GM12878 (cell line): ENCODE results near the gene RALGAPB. TPM values are rescaled to one million over a fixed set of nuclear protein-coding genes. Genes with fewer than 3 reads are reported as not detected.

Experiments used
- BRCA1 ChIP-seq: IDR thresholded peaks from 2 replicates; pipeline ENCODE4 v1.6.1; 2011; ENCODE audit warnings: low read depth, low read length, improper control_type of control experiment
- CBX3 ChIP-seq: fragments of 200-600 bp; sonication (generic); IDR thresholded peaks from 2 replicates; pipeline ENCODE4 v1.6.1; 2016; ENCODE audit warnings: low read depth, borderline replicate concordance
- EP300 ChIP-seq, 2 experiments: fragments of 150-350 bp in 1 of 2; IDR thresholded peaks; 2 replicates each; pipeline ENCODE4 v1.6.1; 2011 to 2012; ENCODE audit warnings: low read depth in 2 of 2, low read length in 2 of 2, borderline replicate concordance in 1 of 2, improper control_type of control experiment in 1 of 2, inconsistent platforms in 1 of 2; ENCODE audit not compliant: control insufficient read depth in 1 of 2
- ETV6 ChIP-seq, 2 experiments: fragments of 450-650 bp in 1 of 2; IDR thresholded peaks in 1 of 2; conservative IDR thresholded peaks in 1 of 2; 2 replicates each; pipeline ENCODE4 v1.6.1; 2014; ENCODE audit warnings: antibody characterized with exemption in 1 of 2, borderline replicate concordance in 1 of 2, low read depth in 1 of 2, mild to moderate bottlenecking in 1 of 2, moderate library complexity in 1 of 2
- IKZF1 ChIP-seq: fragments of 450-650 bp; conservative IDR thresholded peaks from 2 replicates; pipeline ENCODE4 v1.6.1; 2017; ENCODE audit warnings: antibody characterized with exemption, mild to moderate bottlenecking
- IRF4 ChIP-seq: IDR thresholded peaks from 2 replicates; pipeline ENCODE4 v1.6.1; 2011; ENCODE audit warnings: low read depth, low read length
- KDM1A ChIP-seq: fragments of 200-600 bp; sonication (generic); IDR thresholded peaks from 2 replicates; pipeline ENCODE4 v1.6.1; 2016; ENCODE audit warnings: borderline replicate concordance
- NBN ChIP-seq: fragments of 450-650 bp; IDR thresholded peaks from 2 replicates; pipeline ENCODE4 v1.6.1; 2016
- PAX5 ChIP-seq: IDR thresholded peaks from 2 replicates; pipeline ENCODE4 v1.6.1; 2011; ENCODE audit warnings: low read depth, low read length, borderline replicate concordance
- PAX8 ChIP-seq: fragments of 450-650 bp; IDR thresholded peaks from 2 replicates; pipeline ENCODE4 v1.6.1; 2017; ENCODE audit warnings: mild to moderate bottlenecking, moderate library complexity
- PML ChIP-seq: IDR thresholded peaks from 2 replicates; pipeline ENCODE4 v1.6.1; 2012; ENCODE audit warnings: low read length, inconsistent platforms
- RAD21 ChIP-seq: IDR thresholded peaks from 2 replicates; pipeline ENCODE4 v1.6.1; 2011; ENCODE audit warnings: mild to moderate bottlenecking, low read depth, low read length, moderate library complexity; ENCODE audit not compliant: insufficient read depth
- SMAD1 ChIP-seq: fragments of 450-650 bp; IDR thresholded peaks from 2 replicates; pipeline ENCODE4 v1.6.1; 2018; ENCODE audit warnings: mild to moderate bottlenecking, low read depth; ENCODE audit not compliant: partially characterized antibody
- SPI1 ChIP-seq: IDR thresholded peaks from 2 replicates; pipeline ENCODE4 v1.6.1; 2011; ENCODE audit warnings: low read depth, mild to moderate bottlenecking, low read length, moderate library complexity, borderline replicate concordance; ENCODE audit not compliant: insufficient read depth
- STAT3 ChIP-seq: IDR thresholded peaks from 2 replicates; pipeline ENCODE4 v1.6.1; 2011; ENCODE audit warnings: low read depth, low read length, improper control_type of control experiment
- polyA plus RNA-seq, 11 experiments: library from polyadenylated mRNA; depleted of rRNA in 4 of 11; unstranded in 6 of 11; stranded (reverse) in 5 of 11; fragments of >200 nt; fragmentation: Nextera tagmentation in 4 of 11; fragmentation: Illumina TruSeq in 1 of 11; extraction: Ambion mirVana in 4 of 11; extraction: Trizol in 1 of 11; gene quantifications; 1 replicate in 1 of 11; 2 replicates in 10 of 11; pipeline versions ENCODE4 v1.2.1 to v1.2.3, GENCODE V29; 2011 to 2016; ENCODE audit warnings: inconsistent platforms in 2 of 11, missing spikeins in 2 of 11, low read depth in 1 of 11
- total RNA-seq, 4 experiments: library from RNA; depleted of rRNA in 3 of 4; stranded (reverse); fragments of >200 nt in 3 of 4; fragmentation: Illumina TruSeq in 1 of 4; extraction: Trizol in 1 of 4; gene quantifications; 2 replicates each; pipeline versions ENCODE4 v1.2.1 to v1.2.3, GENCODE V29; 2013 to 2021
- TF ChIP-seq, protein P1 (sequence below): IDR thresholded peaks from 2 replicates; pipeline ENCODE4 v1.6.1; 2012; ENCODE audit warnings: low read depth, low read length, improper control_type of control experiment
- TF ChIP-seq, protein P2 (sequence below): fragments of 150-350 bp; IDR thresholded peaks from 2 replicates; pipeline ENCODE4 v1.6.1; 2014; ENCODE audit warnings: mild to moderate bottlenecking, low read depth, low read length
- TF ChIP-seq, protein P3 (sequence below): IDR thresholded peaks from 2 replicates; pipeline ENCODE4 v1.6.1; 2012; ENCODE audit warnings: mild to moderate bottlenecking, low read depth, low read length
- TF ChIP-seq, protein P4 (sequence below): IDR thresholded peaks from 2 replicates; pipeline ENCODE4 v1.6.1; 2011; ENCODE audit warnings: low read depth, low read length, improper control_type of control experiment, borderline replicate concordance
- TF ChIP-seq, protein P5 (sequence below): fragments of 450-650 bp; IDR thresholded peaks from 2 replicates; pipeline ENCODE4 v1.6.1; 2017; ENCODE audit warnings: borderline replicate concordance

Gene RALGAPB
- total and polyA plus RNA-seq, 10 of the 15 experiments (the other 5 are each of a cell fraction or from before 2014, with no cell fraction given): 3.7 to 23.2 (median 15.5) TPM

DNA sequence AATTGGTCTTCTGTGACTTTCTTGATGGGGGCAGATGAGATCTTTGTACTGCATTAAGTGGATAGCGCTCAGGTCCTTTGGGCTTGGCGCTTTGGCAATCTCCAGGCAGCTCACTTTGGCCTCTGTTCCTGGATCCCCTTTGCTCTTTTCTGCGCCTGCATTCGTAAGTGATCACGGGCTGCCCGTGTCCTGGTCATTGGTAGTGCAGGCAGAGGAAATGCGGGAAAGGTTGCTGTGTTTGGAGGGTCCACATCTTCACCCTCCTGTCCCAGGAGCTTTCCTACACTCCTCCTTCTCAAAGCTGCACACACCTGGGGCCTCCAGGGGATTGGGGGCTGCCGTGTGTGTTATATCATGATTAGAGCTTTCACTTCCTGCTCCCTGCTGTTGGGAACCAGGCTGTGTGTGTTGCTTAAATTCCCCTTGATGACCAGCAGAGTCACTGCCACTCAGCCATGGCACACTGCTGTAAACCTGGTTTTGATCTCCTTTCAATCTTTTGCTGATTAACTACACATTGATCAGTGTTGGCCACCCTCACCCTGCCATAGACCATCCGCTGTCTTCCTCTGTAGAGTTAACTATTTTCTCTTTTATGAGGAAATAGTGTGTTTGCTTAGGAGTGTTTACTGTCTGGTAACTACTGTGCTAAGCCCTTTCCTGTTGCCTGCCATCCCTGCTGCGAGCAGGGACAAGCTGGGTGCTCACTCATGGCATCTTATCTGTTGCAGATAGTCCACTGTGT, 24.5 kb upstream of the RALGAPB start (continued):
- TF ChIP-seq, protein P1, sequence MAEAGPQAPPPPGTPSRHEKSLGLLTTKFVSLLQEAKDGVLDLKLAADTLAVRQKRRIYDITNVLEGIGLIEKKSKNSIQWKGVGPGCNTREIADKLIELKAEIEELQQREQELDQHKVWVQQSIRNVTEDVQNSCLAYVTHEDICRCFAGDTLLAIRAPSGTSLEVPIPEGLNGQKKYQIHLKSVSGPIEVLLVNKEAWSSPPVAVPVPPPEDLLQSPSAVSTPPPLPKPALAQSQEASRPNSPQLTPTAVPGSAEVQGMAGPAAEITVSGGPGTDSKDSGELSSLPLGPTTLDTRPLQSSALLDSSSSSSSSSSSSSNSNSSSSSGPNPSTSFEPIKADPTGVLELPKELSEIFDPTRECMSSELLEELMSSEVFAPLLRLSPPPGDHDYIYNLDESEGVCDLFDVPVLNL: no peak
- TF ChIP-seq IKZF1: peak; percentile 70
- TF ChIP-seq, protein P2, sequence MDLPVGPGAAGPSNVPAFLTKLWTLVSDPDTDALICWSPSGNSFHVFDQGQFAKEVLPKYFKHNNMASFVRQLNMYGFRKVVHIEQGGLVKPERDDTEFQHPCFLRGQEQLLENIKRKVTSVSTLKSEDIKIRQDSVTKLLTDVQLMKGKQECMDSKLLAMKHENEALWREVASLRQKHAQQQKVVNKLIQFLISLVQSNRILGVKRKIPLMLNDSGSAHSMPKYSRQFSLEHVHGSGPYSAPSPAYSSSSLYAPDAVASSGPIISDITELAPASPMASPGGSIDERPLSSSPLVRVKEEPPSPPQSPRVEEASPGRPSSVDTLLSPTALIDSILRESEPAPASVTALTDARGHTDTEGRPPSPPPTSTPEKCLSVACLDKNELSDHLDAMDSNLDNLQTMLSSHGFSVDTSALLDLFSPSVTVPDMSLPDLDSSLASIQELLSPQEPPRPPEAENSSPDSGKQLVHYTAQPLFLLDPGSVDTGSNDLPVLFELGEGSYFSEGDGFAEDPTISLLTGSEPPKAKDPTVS: no peak
- no peak for TF ChIP-seq PML
- TF ChIP-seq, protein P3, sequence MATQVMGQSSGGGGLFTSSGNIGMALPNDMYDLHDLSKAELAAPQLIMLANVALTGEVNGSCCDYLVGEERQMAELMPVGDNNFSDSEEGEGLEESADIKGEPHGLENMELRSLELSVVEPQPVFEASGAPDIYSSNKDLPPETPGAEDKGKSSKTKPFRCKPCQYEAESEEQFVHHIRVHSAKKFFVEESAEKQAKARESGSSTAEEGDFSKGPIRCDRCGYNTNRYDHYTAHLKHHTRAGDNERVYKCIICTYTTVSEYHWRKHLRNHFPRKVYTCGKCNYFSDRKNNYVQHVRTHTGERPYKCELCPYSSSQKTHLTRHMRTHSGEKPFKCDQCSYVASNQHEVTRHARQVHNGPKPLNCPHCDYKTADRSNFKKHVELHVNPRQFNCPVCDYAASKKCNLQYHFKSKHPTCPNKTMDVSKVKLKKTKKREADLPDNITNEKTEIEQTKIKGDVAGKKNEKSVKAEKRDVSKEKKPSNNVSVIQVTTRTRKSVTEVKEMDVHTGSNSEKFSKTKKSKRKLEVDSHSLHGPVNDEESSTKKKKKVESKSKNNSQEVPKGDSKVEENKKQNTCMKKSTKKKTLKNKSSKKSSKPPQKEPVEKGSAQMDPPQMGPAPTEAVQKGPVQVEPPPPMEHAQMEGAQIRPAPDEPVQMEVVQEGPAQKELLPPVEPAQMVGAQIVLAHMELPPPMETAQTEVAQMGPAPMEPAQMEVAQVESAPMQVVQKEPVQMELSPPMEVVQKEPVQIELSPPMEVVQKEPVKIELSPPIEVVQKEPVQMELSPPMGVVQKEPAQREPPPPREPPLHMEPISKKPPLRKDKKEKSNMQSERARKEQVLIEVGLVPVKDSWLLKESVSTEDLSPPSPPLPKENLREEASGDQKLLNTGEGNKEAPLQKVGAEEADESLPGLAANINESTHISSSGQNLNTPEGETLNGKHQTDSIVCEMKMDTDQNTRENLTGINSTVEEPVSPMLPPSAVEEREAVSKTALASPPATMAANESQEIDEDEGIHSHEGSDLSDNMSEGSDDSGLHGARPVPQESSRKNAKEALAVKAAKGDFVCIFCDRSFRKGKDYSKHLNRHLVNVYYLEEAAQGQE: no peak
- TF ChIP-seq NBN: 0 out of 2 replicates have a peak, but pooled peaks have one; percentile 43
- TF ChIP-seq SPI1: peak; percentile 80; the same call in 1 of the 2 replicates
- TF ChIP-seq, protein P4, sequence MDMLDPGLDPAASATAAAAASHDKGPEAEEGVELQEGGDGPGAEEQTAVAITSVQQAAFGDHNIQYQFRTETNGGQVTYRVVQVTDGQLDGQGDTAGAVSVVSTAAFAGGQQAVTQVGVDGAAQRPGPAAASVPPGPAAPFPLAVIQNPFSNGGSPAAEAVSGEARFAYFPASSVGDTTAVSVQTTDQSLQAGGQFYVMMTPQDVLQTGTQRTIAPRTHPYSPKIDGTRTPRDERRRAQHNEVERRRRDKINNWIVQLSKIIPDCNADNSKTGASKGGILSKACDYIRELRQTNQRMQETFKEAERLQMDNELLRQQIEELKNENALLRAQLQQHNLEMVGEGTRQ: no peak
- no peak for TF ChIP-seq ETV6 (conservative IDR thresholded peaks at IDR 0.05 in 1 of 2, IDR thresholded peaks at IDR 0.05 in 1 of 2; ENCODE audit: borderline replicate concordance in 1 of 2, low read depth in 1 of 2)
- peak in 1 of 2 experiments; percentile 36; a peak in 1 of 4 replicates for TF ChIP-seq EP300 (IDR thresholded peaks at IDR 0.05; ENCODE audit: borderline replicate concordance in 1 of 2, control insufficient read depth in 1 of 2, low read depth in 2 of 2, low read length in 2 of 2)
- TF ChIP-seq PAX5: no peak
- no peak for TF ChIP-seq CBX3
- TF ChIP-seq SMAD1: no peak
- TF ChIP-seq, protein P5, sequence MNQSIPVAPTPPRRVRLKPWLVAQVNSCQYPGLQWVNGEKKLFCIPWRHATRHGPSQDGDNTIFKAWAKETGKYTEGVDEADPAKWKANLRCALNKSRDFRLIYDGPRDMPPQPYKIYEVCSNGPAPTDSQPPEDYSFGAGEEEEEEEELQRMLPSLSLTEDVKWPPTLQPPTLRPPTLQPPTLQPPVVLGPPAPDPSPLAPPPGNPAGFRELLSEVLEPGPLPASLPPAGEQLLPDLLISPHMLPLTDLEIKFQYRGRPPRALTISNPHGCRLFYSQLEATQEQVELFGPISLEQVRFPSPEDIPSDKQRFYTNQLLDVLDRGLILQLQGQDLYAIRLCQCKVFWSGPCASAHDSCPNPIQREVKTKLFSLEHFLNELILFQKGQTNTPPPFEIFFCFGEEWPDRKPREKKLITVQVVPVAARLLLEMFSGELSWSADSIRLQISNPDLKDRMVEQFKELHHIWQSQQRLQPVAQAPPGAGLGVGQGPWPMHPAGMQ: no peak
- TF ChIP-seq IRF4: no peak
- TF ChIP-seq KDM1A: no peak
- TF ChIP-seq RAD21: no peak
- no peak for TF ChIP-seq BRCA1
- TF ChIP-seq PAX8: no peak
- TF ChIP-seq STAT3: no peak
